Measurements from ENCODE around the gene PRSS36. TPM values are rescaled to one million over a fixed set of nuclear protein-coding genes. Genes with fewer than 3 reads are reported as not detected.
A peak's percentile ranks its signal among the peaks of the same experiment; 100 is the strongest.

PRSS36 gene
- polyA plus RNA-seq, 3 donors = 3.1 to 4.2 (median 3.4) TPM

DNA sequence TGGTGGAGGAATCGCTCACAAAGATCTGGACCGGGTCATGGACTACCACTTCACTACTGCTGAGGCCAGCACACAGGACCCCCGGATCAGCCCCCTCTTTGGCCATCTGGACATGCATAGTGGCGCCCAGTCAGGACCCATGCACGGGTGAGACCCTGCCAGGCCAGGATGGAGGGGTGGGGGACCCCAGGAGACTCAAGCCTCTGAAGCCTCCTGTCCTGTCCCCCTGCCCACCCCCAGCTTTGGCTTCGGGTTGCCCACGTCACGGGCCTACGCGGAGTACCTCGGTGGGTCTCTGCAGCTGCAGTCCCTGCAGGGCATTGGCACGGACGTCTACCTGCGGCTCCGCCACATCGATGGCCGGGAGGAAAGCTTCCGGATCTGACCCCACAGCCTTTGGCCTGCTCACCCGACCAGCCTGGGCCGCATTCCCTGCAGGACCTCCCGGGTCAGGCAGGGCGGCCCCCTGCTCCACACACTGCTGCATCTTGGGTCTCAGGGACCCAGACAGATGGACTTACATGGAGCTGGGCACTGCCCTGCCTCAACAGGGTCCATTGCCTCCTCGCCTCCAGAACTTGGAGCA lies 37.9 kb downstream of the PRSS36 start:
- peaks cover 0 to 3% (median 0%) of the 10 kb centered on the region in 3 donors for H3K27me3 Mint-ChIP-seq (ENCODE audit: low read depth in 3 of 3)
- intact Hi-C loops (cut with micrococcal nuclease) = loop anchor here (2.0 to 10.0 kb wide), 4 partner anchors 31 to 763 kb away; partner anchors contain the start of genes FUS (in 1 of the 2) and ZNF267 (in 1 of the 2)
- H3K4me1 Mint-ChIP-seq = peaks cover 68% of the 10 kb centered on the region
- Histone ChIP-seq H3K79me2 (ENCODE audit: insufficient read depth, low read length) (peaks cover 55% of the 10 kb centered on the region), H3K4me1 (ENCODE audit: control insufficient read depth in 1 of 2, insufficient read depth in 2 of 2, low read length in 2 of 2) (peaks cover 69 to 84% of the 10 kb centered on the region in 2 donors), H3K27me3 (ENCODE audit: control insufficient read depth in 2 of 2, insufficient read depth in 2 of 2, low read length in 2 of 2) (no peaks in the 10 kb centered on the region), H3K9ac (ENCODE audit: insufficient read depth, low read length, poor library complexity, severe bottlenecking) (no peak overlapping the region), H3K9me3 (replicated peaks in 1 of 2; ENCODE audit: control insufficient read depth in 1 of 2, insufficient read depth in 1 of 2, low read length in 2 of 2) (no peaks in the 10 kb centered on the region), H3K36me3 (replicated peaks in 1 of 2; ENCODE audit: control insufficient read depth in 1 of 2, insufficient read depth in 2 of 2, low read length in 2 of 2) (peaks cover 34 to 38% of the 10 kb centered on the region in 2 donors), H3K4me3 (replicated peaks in 1 of 3; ENCODE audit: low read depth in 2 of 3, low read length in 3 of 3) (peak overlapping the region in 1 of 3 experiments; percentile 61), H4K20me1 (ENCODE audit: insufficient read depth, low read length) (peaks cover 8% of the 10 kb centered on the region), H2AFZ (ENCODE audit: insufficient read depth, low read depth, low read length, poor library complexity, severe bottlenecking) (no peak overlapping the region), H3K27ac (ENCODE audit: low read depth in 1 of 2, low read length in 2 of 2) (peak overlapping the region; percentile 89 to 98), H3K4me2 (replicated peaks; ENCODE audit: extremely low read depth, low read length, poor library complexity, severe bottlenecking) (peak overlapping the region; percentile 64)
- peak in 1 of 3 donors; percentile 14 for DNase-seq
- peaks cover 36 to 42% of the 10 kb centered on the region in 2 donors for H3K36me3 Mint-ChIP-seq
- peaks cover 0 to 1% (median 0%) of the 10 kb centered on the region in 7 donors for H3K9me3 Mint-ChIP-seq
- TF ChIP-seq, protein P1, sequence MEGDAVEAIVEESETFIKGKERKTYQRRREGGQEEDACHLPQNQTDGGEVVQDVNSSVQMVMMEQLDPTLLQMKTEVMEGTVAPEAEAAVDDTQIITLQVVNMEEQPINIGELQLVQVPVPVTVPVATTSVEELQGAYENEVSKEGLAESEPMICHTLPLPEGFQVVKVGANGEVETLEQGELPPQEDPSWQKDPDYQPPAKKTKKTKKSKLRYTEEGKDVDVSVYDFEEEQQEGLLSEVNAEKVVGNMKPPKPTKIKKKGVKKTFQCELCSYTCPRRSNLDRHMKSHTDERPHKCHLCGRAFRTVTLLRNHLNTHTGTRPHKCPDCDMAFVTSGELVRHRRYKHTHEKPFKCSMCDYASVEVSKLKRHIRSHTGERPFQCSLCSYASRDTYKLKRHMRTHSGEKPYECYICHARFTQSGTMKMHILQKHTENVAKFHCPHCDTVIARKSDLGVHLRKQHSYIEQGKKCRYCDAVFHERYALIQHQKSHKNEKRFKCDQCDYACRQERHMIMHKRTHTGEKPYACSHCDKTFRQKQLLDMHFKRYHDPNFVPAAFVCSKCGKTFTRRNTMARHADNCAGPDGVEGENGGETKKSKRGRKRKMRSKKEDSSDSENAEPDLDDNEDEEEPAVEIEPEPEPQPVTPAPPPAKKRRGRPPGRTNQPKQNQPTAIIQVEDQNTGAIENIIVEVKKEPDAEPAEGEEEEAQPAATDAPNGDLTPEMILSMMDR (IDR thresholded peaks at IDR 0.05) = no peak
- WGBS (ENCODE audit: insufficient coverage) = 97% methylated on average over 22 of the region's 23 CpGs
- H3K4me3 Mint-ChIP-seq = no peak overlapping the region
- H3K27ac Mint-ChIP-seq = peak overlapping the region; percentile 94 to 100 (median 98)

- no peaks in the 10 kb centered on the region for H3K27me3 ChIP-seq (ENCODE audit: control insufficient read depth in 2 of 2, insufficient read depth in 2 of 2, low read length in 2 of 2)
- peaks cover 46% of the 10 kb centered on the region for H3K79me2 ChIP-seq (ENCODE audit: insufficient read depth, low read length)
- H2AFZ ChIP-seq (ENCODE audit: insufficient read depth, low read depth, low read length, poor library complexity, severe bottlenecking) = no peak overlapping the region
- Mint-ChIP-seq H3K36me3 (peaks cover 36 to 40% of the 10 kb centered on the region in 2 donors), H3K27ac (peak overlapping the region; percentile 35 to 98 (median 69)), H3K4me1 (peaks cover 60% of the 10 kb centered on the region), H3K4me3 (no peak overlapping the region), H3K27me3 (ENCODE audit: low read depth in 3 of 3) (peaks cover 0 to 2% (median 0%) of the 10 kb centered on the region in 3 donors), H3K9me3 (no peaks in the 10 kb centered on the region)
- H3K9ac ChIP-seq (ENCODE audit: insufficient read depth, low read length, poor library complexity, severe bottlenecking) = no peak overlapping the region
- peak in 1 of 3 donors; percentile 2 for DNase-seq
- H3K27ac ChIP-seq (ENCODE audit: low read depth in 1 of 2, low read length in 2 of 2) = no peak overlapping the region
- TF ChIP-seq, protein P1 (IDR thresholded peaks at IDR 0.05) = no peak
- no peak overlapping the region for H3K4me3 ChIP-seq (replicated peaks in 1 of 3; ENCODE audit: low read depth in 2 of 3, low read length in 3 of 3)
- H3K4me2 ChIP-seq (replicated peaks; ENCODE audit: extremely low read depth, low read length, poor library complexity, severe bottlenecking) = no peak overlapping the region
- peaks cover 34 to 38% of the 10 kb centered on the region in 2 donors for H3K36me3 ChIP-seq (replicated peaks in 1 of 2; ENCODE audit: control insufficient read depth in 1 of 2, insufficient read depth in 2 of 2, low read length in 2 of 2)
- intact Hi-C loops (cut with micrococcal nuclease) = loop anchor here (10.0 kb wide), 2 partner anchors 154 to 764 kb away; partner anchors contain the start of gene ZNF267 (in 1 of the 2)
- WGBS (ENCODE audit: insufficient coverage) = 91% methylated on average over 19 of the region's 26 CpGs
- peaks cover 65 to 79% of the 10 kb centered on the region in 2 donors for H3K4me1 ChIP-seq (ENCODE audit: control insufficient read depth in 1 of 2, insufficient read depth in 2 of 2, low read length in 2 of 2)
- H3K9me3 ChIP-seq (replicated peaks in 1 of 2; ENCODE audit: control insufficient read depth in 1 of 2, insufficient read depth in 1 of 2, low read length in 2 of 2) = no peaks in the 10 kb centered on the region
- peaks cover 8% of the 10 kb centered on the region for H4K20me1 ChIP-seq (ENCODE audit: insufficient read depth, low read length)
Measured at GRCh38 chr16:31110106-31111034, 39.5 kb downstream of the PRSS36 start.
